Measurements from ENCODE around the gene NTF3.

- TF ChIP-seq CTCF (conservative IDR thresholded peaks at IDR 0.05 in 1 of 2, IDR thresholded peaks at IDR 0.05 in 1 of 2; ENCODE audit: low read depth in 1 of 2, low read length in 2 of 2) (no peak), EZH2 (IDR thresholded peaks at IDR 0.05; ENCODE audit: low read length, missing control alignments) (no peak)
Measured at GRCh38 chr12:5484426-5484825, 52.5 kb downstream of the NTF3 start.
